ENCODE data around the gene PCDHB9. TPM values are rescaled to one million over a fixed set of nuclear protein-coding genes. Genes with fewer than 3 reads are reported as not detected.
"Not testable (repeated sequence)": the region's sequence is repeated elsewhere in the genome, so short reads cannot be mapped to it uniquely, and the experiment has no call there.

PCDHB9 gene
- total and polyA plus RNA-seq, 12 donors: 0.25 to 3.4 (median 0.79) TPM

DNA sequence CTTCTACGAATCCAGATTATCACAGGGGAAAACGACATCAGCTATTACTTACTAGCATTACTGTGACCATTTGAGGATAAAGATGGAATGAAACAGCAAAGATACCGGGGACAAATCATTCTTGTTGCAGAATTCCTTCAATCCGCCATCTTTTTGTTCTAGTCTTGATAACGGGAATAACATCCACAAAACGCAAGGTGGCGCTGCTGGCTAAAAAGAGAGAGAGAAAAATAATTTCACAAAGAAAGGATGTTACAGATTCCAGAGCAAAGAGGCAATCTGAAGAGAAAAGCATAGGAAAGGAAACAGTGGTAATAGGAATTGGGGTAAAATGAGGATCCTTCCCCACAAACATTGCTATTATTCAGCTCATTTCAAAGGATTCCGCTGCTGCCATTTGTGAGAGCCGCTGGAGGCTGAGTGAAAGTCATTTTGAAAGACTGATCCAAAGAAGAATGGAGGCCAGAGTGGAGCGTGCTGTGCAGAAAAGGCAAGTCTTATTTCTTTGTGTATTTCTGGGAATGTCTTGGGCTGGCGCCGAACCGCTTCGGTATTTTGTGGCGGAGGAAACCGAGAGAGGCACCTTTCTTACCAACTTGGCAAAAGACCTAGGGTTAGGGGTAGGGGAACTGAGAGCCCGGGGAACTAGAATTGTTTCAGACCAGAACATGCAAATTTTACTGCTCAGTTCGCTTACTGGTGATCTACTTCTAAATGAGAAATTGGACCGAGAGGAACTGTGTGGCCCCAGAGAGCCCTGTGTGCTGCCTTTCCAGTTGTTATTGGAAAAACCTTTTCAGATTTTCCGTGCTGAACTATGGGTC lies 14.4 kb upstream of the PCDHB9 start, which contains the start of gene PCDHB7:
TSS of gene PCDHB7 (plus strand) at position 264 of the 824 bp plus-strand sequence. CDS start at position 456, 192 bp downstream.
- H3K9me3 ChIP-seq: peaks cover 0 to 58% (median 0%) of the 10 kb centered on the region in 11 donors
- no peaks in the 10 kb centered on the region for H3K4me1 ChIP-seq
- ATAC-seq (no peak), DNase-seq (peak in 1 of 2 donors; percentile 40)
- H3K27ac ChIP-seq: no peak within 1 kb of the TSS
- intact Hi-C loops (cut with DNase I): no loop called here
- peaks cover 0 to 76% (median 37%) of the 10 kb centered on the region in 7 donors for H3K27me3 ChIP-seq
- TF ChIP-seq, protein P1, sequence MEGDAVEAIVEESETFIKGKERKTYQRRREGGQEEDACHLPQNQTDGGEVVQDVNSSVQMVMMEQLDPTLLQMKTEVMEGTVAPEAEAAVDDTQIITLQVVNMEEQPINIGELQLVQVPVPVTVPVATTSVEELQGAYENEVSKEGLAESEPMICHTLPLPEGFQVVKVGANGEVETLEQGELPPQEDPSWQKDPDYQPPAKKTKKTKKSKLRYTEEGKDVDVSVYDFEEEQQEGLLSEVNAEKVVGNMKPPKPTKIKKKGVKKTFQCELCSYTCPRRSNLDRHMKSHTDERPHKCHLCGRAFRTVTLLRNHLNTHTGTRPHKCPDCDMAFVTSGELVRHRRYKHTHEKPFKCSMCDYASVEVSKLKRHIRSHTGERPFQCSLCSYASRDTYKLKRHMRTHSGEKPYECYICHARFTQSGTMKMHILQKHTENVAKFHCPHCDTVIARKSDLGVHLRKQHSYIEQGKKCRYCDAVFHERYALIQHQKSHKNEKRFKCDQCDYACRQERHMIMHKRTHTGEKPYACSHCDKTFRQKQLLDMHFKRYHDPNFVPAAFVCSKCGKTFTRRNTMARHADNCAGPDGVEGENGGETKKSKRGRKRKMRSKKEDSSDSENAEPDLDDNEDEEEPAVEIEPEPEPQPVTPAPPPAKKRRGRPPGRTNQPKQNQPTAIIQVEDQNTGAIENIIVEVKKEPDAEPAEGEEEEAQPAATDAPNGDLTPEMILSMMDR (IDR thresholded peaks at IDR 0.05): peak in 8 of 9 donors; percentile 22 to 62 (median 48)
- H3K4me3 ChIP-seq: peak within 1 kb of the TSS in 8 of 10 donors; percentile 6 to 43 (median 32)
- no peaks in the 10 kb centered on the region for H3K36me3 ChIP-seq
- 28 to 30% methylated on average over 20 of the region's 20 CpGs for WGBS, 2 donors

- peaks cover 0 to 73% (median 46%) of the 10 kb centered on the region in 7 donors for H3K27me3 ChIP-seq
- H3K4me3 ChIP-seq; H3K27ac ChIP-seq; H3K4me1 ChIP-seq; H3K36me3 ChIP-seq; ATAC-seq; DNase-seq; intact Hi-C loops (cut with DNase I): not testable (repeated sequence)
- peaks cover 0 to 62% (median 0%) of the 10 kb centered on the region in 11 donors for H3K9me3 ChIP-seq
- 34 to 39% methylated on average over 55 to 79 of the region's 79 CpGs for WGBS, 2 donors
Measured at GRCh38 chr5:141174291-141175104, 12.5 kb upstream of the PCDHB9 start.

DNA sequence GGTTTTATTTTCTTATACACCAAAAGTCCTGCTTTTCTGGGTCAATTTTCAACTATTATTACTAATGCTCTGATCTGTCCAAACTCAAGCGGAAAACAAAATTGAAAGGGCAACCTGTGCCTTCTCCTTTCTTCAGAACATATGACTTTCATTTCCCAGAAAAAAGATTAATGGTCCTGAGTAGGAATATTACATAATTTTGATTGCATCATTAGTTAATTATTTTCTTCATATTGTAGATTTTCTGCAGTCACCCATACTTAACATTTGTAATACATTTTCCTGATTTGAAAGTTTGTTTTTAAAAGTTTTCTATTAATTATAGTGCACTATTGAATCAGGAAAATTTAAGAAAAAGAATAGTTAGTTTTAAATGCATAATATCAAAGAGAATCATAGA lies 11.0 kb upstream of the PCDHB9 start:
- ATAC-seq (no peak), DNase-seq (no peak)
- WGBS, 2 donors: 67 to 69% methylated on average over 1 of the region's 1 CpG
- Histone ChIP-seq H3K27me3 (peaks cover 0 to 73% (median 55%) of the 10 kb centered on the region in 7 donors), H3K9me3 (peaks cover 0 to 74% (median 0%) of the 10 kb centered on the region in 11 donors), H3K36me3 (no peaks in the 10 kb centered on the region), H3K4me3 (no peak overlapping the region), H3K4me1 (no peaks in the 10 kb centered on the region), H3K27ac (no peak overlapping the region)
- TF ChIP-seq, protein P1 (IDR thresholded peaks at IDR 0.05): no peak
- intact Hi-C loops (cut with DNase I): no loop called here

- intact Hi-C loops (cut with DNase I): not testable (repeated sequence)
- H3K9me3 ChIP-seq: peaks cover 0 to 85% (median 7%) of the 10 kb centered on the region in 11 donors
- peak in 6 of 8 donors; percentile 24 to 85 (median 64) for ATAC-seq
Measured at GRCh38 chr5:141177577-141178191, 9.3 kb upstream of the PCDHB9 start, which contains the start of gene PCDHB8. PCDHB8 (plus strand) TSS chr5:141177790; CDS start chr5:141178035, 245 bp downstream.

DNA sequence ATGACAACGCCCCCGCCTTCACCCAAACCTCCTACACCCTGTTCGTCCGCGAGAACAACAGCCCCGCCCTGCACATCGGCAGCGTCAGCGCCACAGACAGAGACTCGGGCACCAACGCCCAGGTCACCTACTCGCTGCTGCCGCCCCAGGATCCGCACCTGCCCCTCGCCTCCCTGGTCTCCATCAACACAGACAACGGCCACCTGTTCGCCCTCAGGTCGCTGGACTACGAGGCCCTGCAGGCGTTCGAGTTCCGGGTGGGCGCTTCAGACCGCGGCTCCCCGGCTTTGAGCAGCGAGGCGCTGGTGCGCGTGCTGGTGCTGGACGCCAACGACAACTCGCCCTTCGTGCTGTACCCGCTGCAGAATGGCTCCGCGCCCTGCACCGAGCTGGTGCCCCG lies 7.6 kb upstream of the PCDHB9 start:
- intact Hi-C loops (cut with DNase I); H3K4me3 ChIP-seq; H3K4me1 ChIP-seq; ATAC-seq; H3K27ac ChIP-seq; DNase-seq; H3K36me3 ChIP-seq: not testable (repeated sequence)
- H3K27me3 ChIP-seq: peaks cover 0 to 71% (median 61%) of the 10 kb centered on the region in 7 donors
- H3K9me3 ChIP-seq: peaks cover 0 to 84% (median 18%) of the 10 kb centered on the region in 11 donors
- WGBS, 2 donors: 35 to 37% methylated on average over 28 to 35 of the region's 39 CpGs

More at GRCh38 chr5:141177577-141178191, 9.3 kb upstream of the PCDHB9 start, which contains the start of gene PCDHB8:
- not testable (repeated sequence) for DNase-seq, H3K27ac ChIP-seq, H3K4me1 ChIP-seq, H3K36me3 ChIP-seq
- TF ChIP-seq, protein P1 (IDR thresholded peaks at IDR 0.05): peak in 7 of 9 donors; percentile 8 to 36 (median 16)
- peak within 1 kb of the TSS in 2 of 10 donors; percentile 16 to 41 for H3K4me3 ChIP-seq
- WGBS, 2 donors: 21 to 23% methylated on average over 12 to 14 of the region's 18 CpGs
- peaks cover 0 to 77% (median 56%) of the 10 kb centered on the region in 7 donors for H3K27me3 ChIP-seq

DNA sequence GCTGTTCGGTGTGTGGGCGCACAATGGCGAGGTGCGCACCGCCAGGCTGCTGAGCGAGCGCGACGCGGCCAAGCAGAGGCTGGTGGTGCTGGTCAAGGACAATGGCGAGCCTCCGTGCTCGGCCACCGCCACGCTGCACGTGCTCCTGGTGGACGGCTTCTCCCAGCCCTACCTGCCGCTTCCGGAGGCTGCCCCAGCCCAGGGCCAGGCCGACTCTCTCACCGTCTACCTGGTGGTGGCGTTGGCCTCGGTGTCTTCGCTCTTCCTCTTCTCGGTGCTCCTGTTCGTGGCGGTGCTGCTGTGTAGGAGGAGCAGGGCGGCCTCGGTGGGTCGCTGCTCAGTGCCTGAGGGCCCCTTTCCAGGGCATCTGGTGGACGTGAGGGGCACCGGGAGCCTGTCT lies 7.1 kb upstream of the PCDHB9 start:
- H3K4me3 ChIP-seq, DNase-seq, ATAC-seq, H3K27ac ChIP-seq, H3K36me3 ChIP-seq, H3K4me1 ChIP-seq: not testable (repeated sequence)
- WGBS, 2 donors: 22 to 31% methylated on average over 19 to 22 of the region's 32 CpGs
- intact Hi-C loops (cut with DNase I): loop anchor here in 3 of 10 donors (5.0 to 10.0 kb wide), 2 partner anchors 382 to 385 kb away; no protein-coding TSS in a partner anchor
- H3K27me3 ChIP-seq: peaks cover 0 to 72% (median 61%) of the 10 kb centered on the region in 7 donors
- peaks cover 0 to 84% (median 18%) of the 10 kb centered on the region in 11 donors for H3K9me3 ChIP-seq

All from heart right ventricle (tissue), 16 donors.